Measurements from ENCODE around the gene VPS4A.
"Not testable (repeated sequence)": the region's sequence is repeated elsewhere in the genome, so short reads cannot be mapped to it uniquely, and the experiment has no call there.

GRCh38 chr16:69360070-69360469 is 48.9 kb downstream of the VPS4A start:
- TF ChIP-seq POLR2A, CTCF (IDR thresholded peaks at IDR 0.05): not testable (repeated sequence)

All from upper lobe of left lung (tissue), 4 donors.